Lower leg skin (tissue), 3 donors: Measurements from ENCODE around the gene FANCC.

Source experiments
- CTCF ChIP-seq, 3 donors: fragments of 450-650 bp; IDR thresholded peaks; one replicate each; pipeline ENCODE4 v1.5.1; 2016; ENCODE audit warnings: antibody characterized with exemption in 3 of 3, mild to moderate bottlenecking in 3 of 3, moderate library complexity in 2 of 3
- POLR2A ChIP-seq, 2 donors: fragments of 450-650 bp; IDR thresholded peaks; one replicate each; pipeline ENCODE4 v1.6.1; 2016 to 2017; ENCODE audit warnings: antibody characterized with exemption in 2 of 2, mild to moderate bottlenecking in 1 of 2, moderate library complexity in 1 of 2

GRCh38 chr9:95282332-95282731 lies 35.2 kb downstream of the FANCC start:
- TF ChIP-seq POLR2A (IDR thresholded peaks at IDR 0.05) (no peak), CTCF (IDR thresholded peaks at IDR 0.05) (no peak)
